Prostate gland (tissue), 2 donors: ENCODE data around the gene CFAP61.

ENCODE experiments used
- POLR2A ChIP-seq: fragments of 450-650 bp; IDR thresholded peaks from one replicate; pipeline ENCODE4 v1.6.1; 2016; ENCODE audit warnings: antibody characterized with exemption, mild to moderate bottlenecking
- POLR2AphosphoS5 ChIP-seq: sonication (generic); formaldehyde crosslinking; IDR thresholded peaks from one replicate; pipeline ENCODE4 v1.6.1; 2017; ENCODE audit warnings: antibody characterized with exemption
- TF ChIP-seq, protein P1 (sequence below), 4 experiments: fragments of 200-600 bp in 2 of 4; fragments of 450-650 bp in 2 of 4; sonication (generic) in 2 of 4; IDR thresholded peaks; 1 replicate in 3 of 4; 2 replicates in 1 of 4; pipeline ENCODE4 v1.5.1; 2016 to 2019; ENCODE audit warnings: antibody characterized with exemption in 4 of 4, mild to moderate bottlenecking in 2 of 4, moderate library complexity in 2 of 4

DNA sequence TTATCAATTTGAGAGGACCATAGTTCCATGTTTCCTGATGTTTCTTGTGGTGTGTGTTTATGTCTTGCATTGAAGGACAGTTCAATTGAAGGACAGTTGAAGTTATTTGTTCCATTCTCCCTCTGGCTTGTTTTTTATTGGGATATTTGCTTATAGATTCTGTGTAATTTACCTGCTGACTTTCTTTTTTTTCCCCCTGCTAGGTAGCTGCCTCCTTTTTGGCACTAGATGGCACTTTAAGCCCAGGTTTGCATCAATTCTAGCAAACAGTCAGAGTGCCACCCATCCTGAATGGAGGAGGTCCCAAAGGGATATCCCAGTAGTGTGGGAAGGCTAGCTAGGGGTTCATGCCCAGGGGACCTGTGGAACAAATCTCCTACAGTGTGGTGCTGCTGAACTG lies 78.1 kb downstream of the CFAP61 start:
- TF ChIP-seq, protein P1, sequence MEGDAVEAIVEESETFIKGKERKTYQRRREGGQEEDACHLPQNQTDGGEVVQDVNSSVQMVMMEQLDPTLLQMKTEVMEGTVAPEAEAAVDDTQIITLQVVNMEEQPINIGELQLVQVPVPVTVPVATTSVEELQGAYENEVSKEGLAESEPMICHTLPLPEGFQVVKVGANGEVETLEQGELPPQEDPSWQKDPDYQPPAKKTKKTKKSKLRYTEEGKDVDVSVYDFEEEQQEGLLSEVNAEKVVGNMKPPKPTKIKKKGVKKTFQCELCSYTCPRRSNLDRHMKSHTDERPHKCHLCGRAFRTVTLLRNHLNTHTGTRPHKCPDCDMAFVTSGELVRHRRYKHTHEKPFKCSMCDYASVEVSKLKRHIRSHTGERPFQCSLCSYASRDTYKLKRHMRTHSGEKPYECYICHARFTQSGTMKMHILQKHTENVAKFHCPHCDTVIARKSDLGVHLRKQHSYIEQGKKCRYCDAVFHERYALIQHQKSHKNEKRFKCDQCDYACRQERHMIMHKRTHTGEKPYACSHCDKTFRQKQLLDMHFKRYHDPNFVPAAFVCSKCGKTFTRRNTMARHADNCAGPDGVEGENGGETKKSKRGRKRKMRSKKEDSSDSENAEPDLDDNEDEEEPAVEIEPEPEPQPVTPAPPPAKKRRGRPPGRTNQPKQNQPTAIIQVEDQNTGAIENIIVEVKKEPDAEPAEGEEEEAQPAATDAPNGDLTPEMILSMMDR (IDR thresholded peaks at IDR 0.05) = no peak
- no peak for TF ChIP-seq POLR2A
- no peak for TF ChIP-seq POLR2AphosphoS5
